HL-60 (cell line): ENCODE data around the gene USP32.

ENCODE experiments used
- GABPA ChIP-seq: IDR thresholded peaks from 2 replicates; pipeline ENCODE4 v1.6.1; 2012; ENCODE audit warnings: low read depth
- POLR2AphosphoS5 ChIP-seq: IDR thresholded peaks from 2 replicates; pipeline ENCODE4 v1.6.1; 2012; ENCODE audit warnings: low read depth
- SPI1 ChIP-seq: IDR thresholded peaks from 2 replicates; pipeline ENCODE4 v1.6.1; 2012; ENCODE audit warnings: low read depth, mild to moderate bottlenecking, borderline replicate concordance
- TF ChIP-seq, protein P1 (sequence below): IDR thresholded peaks from one replicate; pipeline ENCODE4 v1.5.1; 2011; ENCODE audit warnings: low read length, control low read depth, inconsistent platforms; ENCODE audit not compliant: insufficient read depth

DNA sequence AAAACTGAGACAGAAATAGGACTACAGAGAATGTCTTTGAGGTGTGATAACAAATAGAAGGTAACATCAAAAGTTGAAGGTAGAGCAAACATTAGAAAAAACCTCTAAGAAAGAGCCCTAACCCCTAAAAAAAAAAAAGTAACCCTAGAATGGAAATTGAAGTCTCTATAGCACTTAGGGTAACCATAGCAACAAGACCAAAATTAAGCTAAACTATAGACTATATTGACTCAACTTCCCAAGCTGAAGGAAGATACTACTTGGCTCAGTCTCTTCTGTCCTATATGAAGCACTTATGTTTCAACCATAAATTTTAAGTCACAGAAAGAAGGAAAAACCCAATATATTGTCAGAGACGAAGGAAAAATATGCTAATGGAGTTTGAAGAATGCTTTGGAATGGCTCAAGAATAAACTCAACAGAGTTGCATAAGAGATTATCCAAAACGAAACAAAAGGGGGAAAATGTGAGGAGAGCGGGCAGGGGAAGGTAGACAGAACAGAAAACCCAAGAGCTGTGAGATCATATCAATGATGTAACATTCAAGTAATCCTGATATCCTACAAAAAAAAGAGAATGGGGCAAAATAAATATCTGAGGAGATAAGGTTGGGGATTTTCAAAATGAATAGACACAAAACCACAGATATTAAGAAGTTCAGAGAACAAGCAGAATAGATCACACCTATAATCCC is 88.4 kb downstream of the USP32 start:
- TF ChIP-seq, protein P1, sequence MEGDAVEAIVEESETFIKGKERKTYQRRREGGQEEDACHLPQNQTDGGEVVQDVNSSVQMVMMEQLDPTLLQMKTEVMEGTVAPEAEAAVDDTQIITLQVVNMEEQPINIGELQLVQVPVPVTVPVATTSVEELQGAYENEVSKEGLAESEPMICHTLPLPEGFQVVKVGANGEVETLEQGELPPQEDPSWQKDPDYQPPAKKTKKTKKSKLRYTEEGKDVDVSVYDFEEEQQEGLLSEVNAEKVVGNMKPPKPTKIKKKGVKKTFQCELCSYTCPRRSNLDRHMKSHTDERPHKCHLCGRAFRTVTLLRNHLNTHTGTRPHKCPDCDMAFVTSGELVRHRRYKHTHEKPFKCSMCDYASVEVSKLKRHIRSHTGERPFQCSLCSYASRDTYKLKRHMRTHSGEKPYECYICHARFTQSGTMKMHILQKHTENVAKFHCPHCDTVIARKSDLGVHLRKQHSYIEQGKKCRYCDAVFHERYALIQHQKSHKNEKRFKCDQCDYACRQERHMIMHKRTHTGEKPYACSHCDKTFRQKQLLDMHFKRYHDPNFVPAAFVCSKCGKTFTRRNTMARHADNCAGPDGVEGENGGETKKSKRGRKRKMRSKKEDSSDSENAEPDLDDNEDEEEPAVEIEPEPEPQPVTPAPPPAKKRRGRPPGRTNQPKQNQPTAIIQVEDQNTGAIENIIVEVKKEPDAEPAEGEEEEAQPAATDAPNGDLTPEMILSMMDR: no peak
- TF ChIP-seq GABPA (no peak), SPI1 (no peak), POLR2AphosphoS5 (no peak)
